H9 (cell line): ENCODE data around the gene NUFIP2. TPM values are rescaled to one million over a fixed set of nuclear protein-coding genes. Genes with fewer than 3 reads are reported as not detected.

Experiments used
- DNase-seq: peaks from one replicate; pipeline ENCODE4 v3.0.0-alpha.2; 2017
- H2AFZ ChIP-seq: one replicate; pipeline ENCODE4 v1.6.1; 2013; ENCODE audit warnings: mild to moderate bottlenecking, low read length, control low read depth, moderate library complexity
- H2AK5ac ChIP-seq: 2 replicates; pipeline ENCODE4 v1.6.1; 2013; ENCODE audit warnings: low read length, control low read depth, mixed read lengths; ENCODE audit not compliant: insufficient read length
- H2BK120ac ChIP-seq: one replicate; pipeline ENCODE4 v1.6.1; 2013; ENCODE audit warnings: low read depth, mild to moderate bottlenecking, low read length, control low read depth, inconsistent platforms; ENCODE audit not compliant: poor library complexity, severe bottlenecking
- H2BK12ac ChIP-seq: 2 replicates; pipeline ENCODE4 v1.6.1; 2013; ENCODE audit warnings: low read length, control low read depth, mixed read lengths, low read depth; ENCODE audit not compliant: insufficient read length
- H2BK15ac ChIP-seq: 2 replicates; pipeline ENCODE4 v1.6.1; 2013; ENCODE audit warnings: low read depth, low read length, control low read depth
- H2BK20ac ChIP-seq: one replicate; pipeline ENCODE4 v1.6.1; 2013; ENCODE audit warnings: low read depth, mild to moderate bottlenecking, low read length, control low read depth, inconsistent platforms; ENCODE audit not compliant: poor library complexity, severe bottlenecking
- H2BK5ac ChIP-seq: 2 replicates; pipeline ENCODE4 v1.6.1; 2013; ENCODE audit warnings: low read length, control low read depth, mixed read lengths; ENCODE audit not compliant: insufficient read length
- H3K14ac ChIP-seq: 2 replicates; pipeline ENCODE4 v1.6.1; 2013; ENCODE audit warnings: low read length, control low read depth; ENCODE audit not compliant: insufficient read depth
- H3K18ac ChIP-seq: 2 replicates; pipeline ENCODE4 v1.6.1; 2013; ENCODE audit warnings: low read depth, mild to moderate bottlenecking, mixed read lengths, low read length, control low read depth; ENCODE audit not compliant: insufficient read length
- H3K23ac ChIP-seq: 2 replicates; pipeline ENCODE4 v1.6.1; 2013; ENCODE audit warnings: low read length, control low read depth, mixed read lengths, low read depth; ENCODE audit not compliant: insufficient read length
- H3K23me2 ChIP-seq: 2 replicates; pipeline ENCODE4 v1.6.1; 2013; ENCODE audit warnings: low read depth, mild to moderate bottlenecking, mixed read lengths, low read length, control low read depth; ENCODE audit not compliant: insufficient read length, poor library complexity, severe bottlenecking
- H3K27ac ChIP-seq: 2 replicates; pipeline ENCODE4 v1.5.1; 2013; ENCODE audit warnings: low read length, control low read depth, mixed read lengths, low read depth; ENCODE audit not compliant: insufficient read length
- H3K27me3 ChIP-seq: 2 replicates; pipeline ENCODE4 v1.6.1; 2013; ENCODE audit warnings: low read length, control low read depth, inconsistent platforms; ENCODE audit not compliant: insufficient read depth
- H3K4ac ChIP-seq: 2 replicates; pipeline ENCODE4 v1.6.1; 2013; ENCODE audit warnings: low read depth, mild to moderate bottlenecking, control low read depth, inconsistent platforms, low read length, moderate library complexity
- H3K4me1 ChIP-seq: 2 replicates; pipeline ENCODE4 v1.6.1; 2013; ENCODE audit warnings: low read length, control low read depth, inconsistent platforms; ENCODE audit not compliant: insufficient read depth
- H3K4me2 ChIP-seq: 2 replicates; pipeline ENCODE4 v1.6.1; 2013; ENCODE audit warnings: low read length, control low read depth, mixed read lengths; ENCODE audit not compliant: insufficient read length, insufficient read depth
- H3K56ac ChIP-seq: 2 replicates; pipeline ENCODE4 v1.6.1; 2013; ENCODE audit warnings: low read depth, mild to moderate bottlenecking, mixed read lengths, low read length, control low read depth; ENCODE audit not compliant: insufficient read length
- H3K79me1 ChIP-seq: 2 replicates; pipeline ENCODE4 v1.6.1; 2013; ENCODE audit warnings: low read depth, mild to moderate bottlenecking, moderate library complexity, low read length, control low read depth, inconsistent platforms; ENCODE audit not compliant: insufficient read depth, poor library complexity, severe bottlenecking
- H3K79me2 ChIP-seq: 2 replicates; pipeline ENCODE4 v1.6.1; 2013; ENCODE audit warnings: low read length, control low read depth, inconsistent platforms; ENCODE audit not compliant: insufficient read depth
- H3K9ac ChIP-seq: 2 replicates; pipeline ENCODE4 v1.6.1; 2013; ENCODE audit warnings: low read length, control low read depth, mixed read lengths; ENCODE audit not compliant: insufficient read length; ENCODE audit errors: extremely low read depth
- H3K9me3 ChIP-seq: one replicate; pipeline ENCODE4 v1.6.1; 2013; ENCODE audit warnings: low read depth, low read length, inconsistent platforms; ENCODE audit not compliant: control insufficient read depth
- H3T11ph ChIP-seq: one replicate; pipeline ENCODE4 v1.6.1; 2013; ENCODE audit warnings: mild to moderate bottlenecking, low read length, control low read depth, inconsistent platforms
- H4K20me1 ChIP-seq: one replicate; pipeline ENCODE4 v1.6.1; 2013; ENCODE audit not compliant: control insufficient read depth, insufficient read length, insufficient read depth
- H4K5ac ChIP-seq: 2 replicates; pipeline ENCODE4 v1.6.1; 2013; ENCODE audit warnings: low read depth, mild to moderate bottlenecking, mixed read lengths, low read length, control low read depth; ENCODE audit not compliant: insufficient read length
- H4K8ac ChIP-seq: replicated peaks from 2 replicates; pipeline ENCODE4 v1.6.1; 2013; ENCODE audit warnings: low read length, control low read depth, mixed read lengths, low read depth; ENCODE audit not compliant: insufficient read length
- H4K91ac ChIP-seq: 2 replicates; pipeline ENCODE4 v1.6.1; 2013; ENCODE audit warnings: low read depth, mild to moderate bottlenecking, moderate library complexity, mixed read lengths, low read length, control low read depth; ENCODE audit not compliant: insufficient read length
- H3K27ac Mint-ChIP-seq, 3 experiments: 2 replicates in 2 of 3; 3 replicates in 1 of 3; pipeline ENCODE4 v1.8.0; 2020 to 2021; ENCODE audit warnings: mixed read lengths in 3 of 3, mild to moderate bottlenecking in 1 of 3, moderate library complexity in 1 of 3
- H3K27me3 Mint-ChIP-seq: 2 replicates; pipeline ENCODE4 v1.8.0; 2021; ENCODE audit warnings: low read depth, mild to moderate bottlenecking, moderate library complexity, mixed read lengths
- H3K36me3 Mint-ChIP-seq, 3 experiments: 2 replicates in 2 of 3; 3 replicates in 1 of 3; pipeline ENCODE4 v1.8.0; 2020 to 2021; ENCODE audit warnings: low read depth in 3 of 3, mixed read lengths in 3 of 3; ENCODE audit not compliant: insufficient read depth in 1 of 3
- H3K4me1 Mint-ChIP-seq, 2 experiments: 2 replicates each; pipeline ENCODE4 v1.8.0; 2020; ENCODE audit warnings: mixed read lengths in 2 of 2
- H3K4me3 Mint-ChIP-seq, 2 experiments: 2 replicates in 1 of 2; 3 replicates in 1 of 2; pipeline ENCODE4 v1.8.0; 2020 to 2021; ENCODE audit warnings: mild to moderate bottlenecking in 2 of 2, mixed read lengths in 2 of 2, moderate library complexity in 1 of 2
- H3K9me3 Mint-ChIP-seq, 2 experiments: 2 replicates in 1 of 2; 3 replicates in 1 of 2; pipeline ENCODE4 v1.8.0; 2020; ENCODE audit warnings: mild to moderate bottlenecking in 2 of 2, mixed read lengths in 2 of 2, moderate library complexity in 1 of 2
- total RNA-seq: library from RNA; stranded (reverse); gene quantifications from 2 replicates; pipeline ENCODE4 v1.2.1, GENCODE V29; 2021
- TF ChIP-seq, protein P1 (sequence below): fragments of 200-600 bp; sonication (generic); conservative IDR thresholded peaks from 3 replicates; pipeline ENCODE4 v1.8.0; 2021; ENCODE audit warnings: antibody characterized with exemption, mild to moderate bottlenecking

The NUFIP2 gene
- total RNA-seq, 1 experiment from 2014 or later = 97.9 TPM

DNA sequence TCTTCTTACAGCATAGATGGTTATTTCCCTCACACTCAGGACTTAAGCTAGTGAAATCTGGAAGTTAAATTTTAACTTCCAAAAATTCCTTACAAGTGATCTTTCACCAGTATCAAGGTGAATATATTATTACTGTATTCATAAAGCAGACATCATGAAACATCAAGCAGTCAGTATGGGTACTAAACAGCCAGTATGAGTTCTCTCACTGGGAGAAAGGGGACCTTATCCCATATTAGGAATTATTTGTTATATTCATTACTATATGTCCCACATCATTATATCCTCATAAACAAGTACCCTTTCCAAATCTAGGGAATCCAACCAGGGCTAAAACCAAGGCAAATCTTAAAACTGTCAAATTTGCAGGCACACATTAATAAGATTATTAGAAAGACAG, 15.3 kb downstream of the NUFIP2 start:
- H3K27me3 ChIP-seq = no peaks in the 10 kb centered on the region
- H3K23me2 ChIP-seq = no peaks in the 10 kb centered on the region
- no peak overlapping the region for H3K4ac ChIP-seq
- H4K91ac ChIP-seq = no peak overlapping the region
- TF ChIP-seq, protein P1, sequence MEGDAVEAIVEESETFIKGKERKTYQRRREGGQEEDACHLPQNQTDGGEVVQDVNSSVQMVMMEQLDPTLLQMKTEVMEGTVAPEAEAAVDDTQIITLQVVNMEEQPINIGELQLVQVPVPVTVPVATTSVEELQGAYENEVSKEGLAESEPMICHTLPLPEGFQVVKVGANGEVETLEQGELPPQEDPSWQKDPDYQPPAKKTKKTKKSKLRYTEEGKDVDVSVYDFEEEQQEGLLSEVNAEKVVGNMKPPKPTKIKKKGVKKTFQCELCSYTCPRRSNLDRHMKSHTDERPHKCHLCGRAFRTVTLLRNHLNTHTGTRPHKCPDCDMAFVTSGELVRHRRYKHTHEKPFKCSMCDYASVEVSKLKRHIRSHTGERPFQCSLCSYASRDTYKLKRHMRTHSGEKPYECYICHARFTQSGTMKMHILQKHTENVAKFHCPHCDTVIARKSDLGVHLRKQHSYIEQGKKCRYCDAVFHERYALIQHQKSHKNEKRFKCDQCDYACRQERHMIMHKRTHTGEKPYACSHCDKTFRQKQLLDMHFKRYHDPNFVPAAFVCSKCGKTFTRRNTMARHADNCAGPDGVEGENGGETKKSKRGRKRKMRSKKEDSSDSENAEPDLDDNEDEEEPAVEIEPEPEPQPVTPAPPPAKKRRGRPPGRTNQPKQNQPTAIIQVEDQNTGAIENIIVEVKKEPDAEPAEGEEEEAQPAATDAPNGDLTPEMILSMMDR = no peak
- H2BK5ac ChIP-seq = no peak overlapping the region
- H3K27ac ChIP-seq = no peak overlapping the region
- Mint-ChIP-seq H3K4me3 (no peak overlapping the region), H3K27me3 (no peaks in the 10 kb centered on the region), H3K36me3 (peaks cover 52 to 90% (median 76%) of the 10 kb centered on the region in 3 experiments; a peak in 6 of 7 replicates), H3K27ac (no peak overlapping the region; a peak in 2 of 7 replicates), H3K9me3 (no peaks in the 10 kb centered on the region), H3K4me1 (peaks cover 27 to 38% of the 10 kb centered on the region in 2 experiments)
- H3K4me1 ChIP-seq = no peaks in the 10 kb centered on the region; the same call in 1 of the 2 replicates
- H3K79me1 ChIP-seq = no peaks in the 10 kb centered on the region
- no peak overlapping the region for H2BK12ac ChIP-seq
- no peak overlapping the region for H2BK20ac ChIP-seq
- no peak overlapping the region for H3K56ac ChIP-seq
- no peak for DNase-seq
- no peak overlapping the region for H2AFZ ChIP-seq
- H4K20me1 ChIP-seq = no peaks in the 10 kb centered on the region
- H2BK15ac ChIP-seq = no peak overlapping the region
- H3K23ac ChIP-seq = no peak overlapping the region
- H4K8ac ChIP-seq = no peak overlapping the region
- no peak overlapping the region for H3K18ac ChIP-seq
- H3K79me2 ChIP-seq = peaks cover 78% of the 10 kb centered on the region
- no peaks in the 10 kb centered on the region for H3K9me3 ChIP-seq
- H3K4me2 ChIP-seq = no peak overlapping the region
- H4K5ac ChIP-seq = no peak overlapping the region
- H3K9ac ChIP-seq = no peak overlapping the region
- H2BK120ac ChIP-seq = no peak overlapping the region
- H3K14ac ChIP-seq = no peak overlapping the region
- H3T11ph ChIP-seq = no peak overlapping the region
- H2AK5ac ChIP-seq = no peak overlapping the region
